Fibroblast of lung (primary cell): ENCODE data around the gene MTHFD1. TPM values are rescaled to one million over a fixed set of nuclear protein-coding genes. Genes with fewer than 3 reads are reported as not detected.

Experiments used
- DNase-seq, 2 donors: peaks; one replicate each; pipeline versions ENCODE4 v3.0.0 to v3.0.0-alpha.2; 2010; ENCODE audit warnings: low read depth in 2 of 2
- H2AFZ ChIP-seq: 2 replicates; pipeline ENCODE4 v1.5.1; 2012; ENCODE audit warnings: low read length, control low read depth, inconsistent platforms
- H3K27ac ChIP-seq: 2 replicates; pipeline ENCODE4 v1.5.1; 2011; ENCODE audit warnings: low read length, control low read depth; ENCODE audit not compliant: insufficient read depth
- H3K27me3 ChIP-seq: 2 replicates; pipeline ENCODE4 v1.5.1; 2011; ENCODE audit warnings: mild to moderate bottlenecking, low read length; ENCODE audit not compliant: control insufficient read depth, insufficient read depth
- H3K36me3 ChIP-seq: 2 replicates; pipeline ENCODE4 v1.5.1; 2011; ENCODE audit warnings: low read length; ENCODE audit not compliant: control insufficient read depth, insufficient read depth
- H3K4me1 ChIP-seq: 2 replicates; pipeline ENCODE4 v1.5.1; 2011; ENCODE audit warnings: low read length; ENCODE audit not compliant: control insufficient read depth, insufficient read depth; ENCODE audit errors: extremely low read depth
- H3K4me2 ChIP-seq: 2 replicates; pipeline ENCODE4 v1.5.1; 2011; ENCODE audit warnings: low read length, control low read depth; ENCODE audit not compliant: insufficient read depth; ENCODE audit errors: extremely low read depth
- H3K4me3 ChIP-seq, 4 experiments: fragments of 200-600 bp in 1 of 4; sonication (generic) in 1 of 4; replicated peaks in 1 of 4; 2 replicates each; pipeline ENCODE4 v1.5.1; 2011 to 2016; ENCODE audit warnings: low read length in 4 of 4, low read depth in 3 of 4, mild to moderate bottlenecking in 3 of 4, control low read depth in 2 of 4, inconsistent platforms in 1 of 4, mixed read lengths in 1 of 4; ENCODE audit not compliant: insufficient read depth in 1 of 4; ENCODE audit errors: control extremely low read depth in 1 of 4
- H3K79me2 ChIP-seq: 2 replicates; pipeline ENCODE4 v1.5.1; 2012; ENCODE audit warnings: mild to moderate bottlenecking, low read length, inconsistent platforms; ENCODE audit not compliant: control insufficient read depth, insufficient read depth
- H3K9ac ChIP-seq: 2 replicates; pipeline ENCODE4 v1.5.1; 2011; ENCODE audit warnings: mild to moderate bottlenecking, low read length, control low read depth; ENCODE audit not compliant: insufficient read depth
- H3K9me3 ChIP-seq: 2 replicates; pipeline ENCODE4 v1.5.1; 2012; ENCODE audit warnings: low read depth, low read length; ENCODE audit not compliant: control insufficient read depth, insufficient read depth
- H4K20me1 ChIP-seq: 2 replicates; pipeline ENCODE4 v1.5.1; 2011; ENCODE audit warnings: low read length; ENCODE audit not compliant: control insufficient read depth, insufficient read depth; ENCODE audit errors: extremely low read depth
- CTCF ChIP-seq, 2 donors: IDR thresholded peaks in 1 of 2; conservative IDR thresholded peaks in 1 of 2; 1 replicate in 1 of 2; 2 replicates in 1 of 2; pipeline ENCODE4 v1.5.1; 2011 to 2012; ENCODE audit warnings: low read length in 2 of 2, control low read depth in 1 of 2, inconsistent platforms in 1 of 2, low read depth in 1 of 2, mild to moderate bottlenecking in 1 of 2
- EZH2 ChIP-seq: IDR thresholded peaks from 2 replicates; pipeline ENCODE4 v1.5.1; 2012; ENCODE audit warnings: low read length, control low read depth, mild to moderate bottlenecking; ENCODE audit errors: missing control alignments
- polyA plus RNA-seq, 2 donors: library from polyadenylated mRNA; depleted of rRNA in 1 of 2; stranded (reverse) in 1 of 2; unstranded in 1 of 2; fragments of >200 nt; gene quantifications; 2 replicates each; pipeline ENCODE4 v1.2.1, GENCODE V29; 2011 to 2012; ENCODE audit warnings: missing spikeins in 1 of 2
- total RNA-seq: library from RNA; depleted of rRNA; stranded (reverse); fragments of >200 nt; gene quantifications from 2 replicates; pipeline ENCODE4 v1.2.1, GENCODE V29; 2014

Gene MTHFD1
- total and polyA plus RNA-seq, 2 donors (not counting 1 experiment from before 2014, with no cell fraction given), result 39.4 to 41.6 TPM

- no peaks in the 10 kb centered on the region for H3K36me3 ChIP-seq
- H3K27ac ChIP-seq, result no peak overlapping the region
- no peak for TF ChIP-seq EZH2
- TF ChIP-seq CTCF (conservative IDR thresholded peaks at IDR 0.05 in 1 of 2, IDR thresholded peaks at IDR 0.05 in 1 of 2; ENCODE audit: low read depth in 1 of 2, low read length in 2 of 2), result no peak
- no peak overlapping the region for H3K9ac ChIP-seq
- no peaks in the 10 kb centered on the region for H3K27me3 ChIP-seq
- no peak overlapping the region for H2AFZ ChIP-seq
- H4K20me1 ChIP-seq, result no peaks in the 10 kb centered on the region
- no peaks in the 10 kb centered on the region for H3K9me3 ChIP-seq
- H3K4me1 ChIP-seq, result peaks cover 2% of the 10 kb centered on the region
- H3K79me2 ChIP-seq, result no peaks in the 10 kb centered on the region
- H3K4me2 ChIP-seq, result no peak overlapping the region
- peak; percentile 42 to 47 for DNase-seq
- no peak overlapping the region for H3K4me3 ChIP-seq
These were observed 22.1 kb downstream of the MTHFD1 start for GRCh38 chr14:64410084-64410774.

- Histone ChIP-seq H4K20me1 (no peaks in the 10 kb centered on the region), H3K9me3 (no peaks in the 10 kb centered on the region), H3K27ac (no peak overlapping the region), H3K79me2 (no peaks in the 10 kb centered on the region), H3K4me2 (no peak overlapping the region), H3K9ac (no peak overlapping the region), H3K36me3 (peaks cover 3% of the 10 kb centered on the region), H2AFZ (no peak overlapping the region), H3K4me3 (no peak overlapping the region), H3K4me1 (peaks cover 2% of the 10 kb centered on the region), H3K27me3 (no peaks in the 10 kb centered on the region)
- TF ChIP-seq CTCF (conservative IDR thresholded peaks at IDR 0.05 in 1 of 2, IDR thresholded peaks at IDR 0.05 in 1 of 2; ENCODE audit: low read depth in 1 of 2, low read length in 2 of 2), result no peak
- TF ChIP-seq EZH2, result no peak
- no peak for DNase-seq
These were observed 22.8 kb downstream of the MTHFD1 start for GRCh38 chr14:64411001-64411400.

GRCh38 chr14:64412237-64412636 is 24.1 kb downstream of the MTHFD1 start:
- Histone ChIP-seq H2AFZ (no peak overlapping the region), H3K36me3 (peaks cover 4% of the 10 kb centered on the region), H3K9me3 (no peaks in the 10 kb centered on the region), H4K20me1 (no peaks in the 10 kb centered on the region), H3K9ac (no peak overlapping the region), H3K27ac (no peak overlapping the region), H3K27me3 (no peaks in the 10 kb centered on the region), H3K4me3 (no peak overlapping the region), H3K4me2 (no peak overlapping the region), H3K79me2 (no peaks in the 10 kb centered on the region), H3K4me1 (peaks cover 6% of the 10 kb centered on the region)
- no peak for DNase-seq
- TF ChIP-seq EZH2 (no peak), CTCF (conservative IDR thresholded peaks at IDR 0.05 in 1 of 2, IDR thresholded peaks at IDR 0.05 in 1 of 2; ENCODE audit: low read depth in 1 of 2, low read length in 2 of 2) (no peak)
